ENCODE measurements around the gene TACC3. TPM values are rescaled to one million over a fixed set of nuclear protein-coding genes. Genes with fewer than 3 reads are reported as not detected.

Gene TACC3
- total RNA-seq, 4 donors from 2014 or later = 8.6 to 15.0 (median 11.9) TPM

- TF ChIP-seq, protein P1, sequence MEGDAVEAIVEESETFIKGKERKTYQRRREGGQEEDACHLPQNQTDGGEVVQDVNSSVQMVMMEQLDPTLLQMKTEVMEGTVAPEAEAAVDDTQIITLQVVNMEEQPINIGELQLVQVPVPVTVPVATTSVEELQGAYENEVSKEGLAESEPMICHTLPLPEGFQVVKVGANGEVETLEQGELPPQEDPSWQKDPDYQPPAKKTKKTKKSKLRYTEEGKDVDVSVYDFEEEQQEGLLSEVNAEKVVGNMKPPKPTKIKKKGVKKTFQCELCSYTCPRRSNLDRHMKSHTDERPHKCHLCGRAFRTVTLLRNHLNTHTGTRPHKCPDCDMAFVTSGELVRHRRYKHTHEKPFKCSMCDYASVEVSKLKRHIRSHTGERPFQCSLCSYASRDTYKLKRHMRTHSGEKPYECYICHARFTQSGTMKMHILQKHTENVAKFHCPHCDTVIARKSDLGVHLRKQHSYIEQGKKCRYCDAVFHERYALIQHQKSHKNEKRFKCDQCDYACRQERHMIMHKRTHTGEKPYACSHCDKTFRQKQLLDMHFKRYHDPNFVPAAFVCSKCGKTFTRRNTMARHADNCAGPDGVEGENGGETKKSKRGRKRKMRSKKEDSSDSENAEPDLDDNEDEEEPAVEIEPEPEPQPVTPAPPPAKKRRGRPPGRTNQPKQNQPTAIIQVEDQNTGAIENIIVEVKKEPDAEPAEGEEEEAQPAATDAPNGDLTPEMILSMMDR (IDR thresholded peaks at IDR 0.05) = no peak
- TF ChIP-seq EP300 (IDR thresholded peaks at IDR 0.05) = no peak
- no peak for TF ChIP-seq POLR2A (IDR thresholded peaks at IDR 0.05)
- H3K9me3 ChIP-seq = no peaks in the 10 kb centered on the region
- WGBS, 2 donors = 63 to 64% methylated on average over 15 of the region's 16 CpGs
- H3K4me1 ChIP-seq = peaks cover 0 to 71% (median 37%) of the 10 kb centered on the region in 4 donors
- peak overlapping the region in 1 of 4 donors; percentile 19 for H3K27ac ChIP-seq
- H3K27me3 ChIP-seq = no peaks in the 10 kb centered on the region
- DNase-seq (ENCODE audit: low spot score in 2 of 2) = no peak
- peaks cover 0 to 38% (median 0%) of the 10 kb centered on the region in 3 donors for H3K36me3 ChIP-seq
- no peak overlapping the region for H3K4me3 ChIP-seq
Measured at GRCh38 chr4:1715002-1715758, 6.1 kb upstream of the TACC3 start.

- Histone ChIP-seq H3K9me3 (no peaks in the 10 kb centered on the region), H3K4me1 (peaks cover 0 to 62% (median 29%) of the 10 kb centered on the region in 4 donors), H3K27ac (no peak overlapping the region), H3K36me3 (peaks cover 0 to 38% (median 0%) of the 10 kb centered on the region in 3 donors), H3K4me3 (no peak overlapping the region), H3K27me3 (no peaks in the 10 kb centered on the region)
- DNase-seq (ENCODE audit: low spot score in 2 of 2) = no peak
- TF ChIP-seq POLR2A (IDR thresholded peaks at IDR 0.05) (no peak), EP300 (IDR thresholded peaks at IDR 0.05) (no peak)
- TF ChIP-seq, protein P1 (IDR thresholded peaks at IDR 0.05) = no peak
- WGBS, 2 donors = 73 to 80% methylated on average over 12 to 14 of the region's 15 CpGs
Measured at GRCh38 chr4:1716065-1716945, 5.0 kb upstream of the TACC3 start.

- no peak overlapping the region for H3K4me3 ChIP-seq
- H3K36me3 ChIP-seq = peaks cover 0 to 38% (median 0%) of the 10 kb centered on the region in 3 donors
- TF ChIP-seq, protein P1 (IDR thresholded peaks at IDR 0.05) = no peak
- TF ChIP-seq EP300 (IDR thresholded peaks at IDR 0.05) (no peak), POLR2A (IDR thresholded peaks at IDR 0.05) (no peak)
- DNase-seq (ENCODE audit: low spot score in 2 of 2) = no peak
- H3K27me3 ChIP-seq = no peaks in the 10 kb centered on the region
- no peaks in the 10 kb centered on the region for H3K9me3 ChIP-seq
- no peak overlapping the region for H3K27ac ChIP-seq
- 86 to 96% methylated on average over 20 to 26 of the region's 32 CpGs for WGBS, 2 donors
- H3K4me1 ChIP-seq = peaks cover 0 to 71% (median 36%) of the 10 kb centered on the region in 4 donors
Measured at GRCh38 chr4:1717129-1718094, 3.9 kb upstream of the TACC3 start.

- H3K4me1 ChIP-seq = peaks cover 0 to 66% (median 33%) of the 10 kb centered on the region in 4 donors
- H3K4me3 ChIP-seq = no peak overlapping the region
- no peaks in the 10 kb centered on the region for H3K27me3 ChIP-seq
- H3K27ac ChIP-seq = no peak overlapping the region
- no peak for DNase-seq (ENCODE audit: low spot score in 2 of 2)
- H3K36me3 ChIP-seq = peaks cover 0 to 38% (median 0%) of the 10 kb centered on the region in 3 donors
- no peaks in the 10 kb centered on the region for H3K9me3 ChIP-seq
- TF ChIP-seq, protein P1 (IDR thresholded peaks at IDR 0.05) = no peak
- TF ChIP-seq POLR2A (IDR thresholded peaks at IDR 0.05) (no peak), EP300 (IDR thresholded peaks at IDR 0.05) (no peak)
- 67 to 81% methylated on average over 20 to 30 of the region's 31 CpGs for WGBS, 2 donors
Measured at GRCh38 chr4:1718095-1718850, 3.0 kb upstream of the TACC3 start.
